ENCODE data around the gene THBS4.
A peak's percentile ranks its signal among the peaks of the same experiment; 100 is the strongest.

The THBS4 gene

DNA sequence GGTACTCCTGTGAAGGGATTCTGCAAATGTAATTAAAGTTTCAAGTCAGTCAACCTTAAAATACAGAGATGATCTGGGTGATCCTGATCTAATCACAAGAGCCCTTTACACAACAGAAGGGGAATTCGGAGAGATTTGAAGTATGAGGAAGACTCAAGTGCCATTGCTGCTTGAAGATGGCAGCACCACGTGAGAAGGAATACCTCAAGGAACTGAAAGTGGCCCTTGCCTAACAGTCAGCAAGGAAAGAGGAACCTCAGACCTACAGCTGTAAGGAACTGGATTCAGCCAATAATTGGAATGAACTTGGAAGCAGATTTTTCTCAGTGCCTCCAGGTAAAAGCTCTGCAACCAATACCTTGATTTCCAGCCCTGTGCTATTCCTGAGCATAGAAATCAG lies 87.4 kb downstream of the THBS4 start:
- DNase-seq = no peak

GRCh38 chr5:80124121-80124918 lies 89.2 kb downstream of the THBS4 start:
- DNase-seq = no peak

- DNase-seq = peak; percentile 48
Measured at GRCh38 chr5:80125022-80125961, 90.1 kb downstream of the THBS4 start.

GRCh38 chr5:80125962-80126480 lies 90.9 kb downstream of the THBS4 start:
- DNase-seq = peak; percentile 91

- peak; percentile 51 for DNase-seq
Measured at GRCh38 chr5:80127116-80127552, 92.0 kb downstream of the THBS4 start.

- no peak for DNase-seq
Measured at GRCh38 chr5:80128141-80128540, 93.0 kb downstream of the THBS4 start.

DNA sequence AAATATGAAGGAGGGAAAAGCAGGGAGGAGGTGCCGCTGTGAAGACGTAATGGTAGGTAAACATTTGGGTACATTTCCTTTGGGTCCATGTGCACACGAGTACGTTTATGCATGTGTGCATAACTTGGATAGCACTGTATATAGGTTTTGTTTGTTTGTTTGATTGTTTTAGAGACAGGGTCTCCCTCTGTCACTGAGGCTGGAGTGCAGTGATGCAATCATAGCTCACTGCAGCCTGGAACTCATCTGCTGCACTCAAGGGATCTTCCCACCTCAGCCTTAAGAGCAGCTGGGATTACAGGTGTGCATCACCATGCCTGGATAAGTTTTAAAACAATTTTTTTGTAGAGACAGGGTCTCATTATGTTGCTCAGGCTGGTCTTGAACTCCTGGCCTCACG lies 94.0 kb downstream of the THBS4 start:
- DNase-seq = no peak

Measured in activated CD4-positive, alpha-beta T cell treated with anti-CD3 and anti-CD28 coated beads, Interleukin-10, Interleukin-2, amounts not matched to agents 100 ng/mL and 50 ng/mL, durations not matched to agents 16 hours and 8 hours (primary cell).